BE2C (cell line): ENCODE measurements around the gene RSPH1.

Source experiments
- DNase-seq: peaks from one replicate; pipeline ENCODE4 v3.0.0-alpha.2; 2020
- H3K27me3 ChIP-seq: fragments of 250-450 bp; sonication (Bioruptor Pico); 2 replicates; pipeline ENCODE4 v1.5.1; 2020; ENCODE audit warnings: mild to moderate bottlenecking
- H3K36me3 ChIP-seq: fragments of 250-450 bp; sonication (Bioruptor Pico); 2 replicates; pipeline ENCODE4 v1.5.1; 2020; ENCODE audit warnings: mild to moderate bottlenecking
- H3K4me1 ChIP-seq: fragments of 250-450 bp; sonication (Bioruptor Pico); 2 replicates; pipeline ENCODE4 v1.5.1; 2020
- H3K4me3 ChIP-seq: 2 replicates; pipeline ENCODE4 v1.5.1; 2011; ENCODE audit warnings: low read depth, low read length
- H3K9me3 ChIP-seq: fragments of 250-450 bp; sonication (Bioruptor Pico); 2 replicates; pipeline ENCODE4 v1.5.1; 2020
- TF ChIP-seq, protein P1 (sequence below): IDR thresholded peaks from 2 replicates; pipeline ENCODE4 v1.5.1; 2012; ENCODE audit warnings: mild to moderate bottlenecking, low read depth, low read length

Gene RSPH1

DNA sequence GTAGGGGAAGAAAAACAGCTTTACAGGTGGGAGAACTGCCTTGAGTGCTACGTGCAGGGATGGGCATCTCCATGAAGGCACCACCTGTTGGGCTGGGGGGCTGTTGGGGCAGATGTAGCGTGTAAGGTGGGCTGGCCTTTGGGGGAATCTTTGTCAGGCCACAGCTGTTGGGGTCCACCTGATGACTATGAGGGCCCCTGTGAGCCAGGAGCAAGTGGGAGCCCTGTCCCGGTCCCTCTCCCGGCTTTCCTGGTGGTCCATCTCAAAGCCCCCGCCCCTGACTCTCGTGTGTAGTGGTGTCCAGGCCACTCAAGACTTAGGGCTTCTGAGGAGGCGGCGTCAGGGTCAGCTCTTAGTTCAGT is 31.1 kb upstream of the RSPH1 start:
- H3K4me1 ChIP-seq: peaks cover 17% of the 10 kb centered on the region
- no peaks in the 10 kb centered on the region for H3K9me3 ChIP-seq
- no peak overlapping the region for H3K4me3 ChIP-seq
- H3K36me3 ChIP-seq: no peaks in the 10 kb centered on the region
- H3K27me3 ChIP-seq: no peaks in the 10 kb centered on the region
- TF ChIP-seq, protein P1, sequence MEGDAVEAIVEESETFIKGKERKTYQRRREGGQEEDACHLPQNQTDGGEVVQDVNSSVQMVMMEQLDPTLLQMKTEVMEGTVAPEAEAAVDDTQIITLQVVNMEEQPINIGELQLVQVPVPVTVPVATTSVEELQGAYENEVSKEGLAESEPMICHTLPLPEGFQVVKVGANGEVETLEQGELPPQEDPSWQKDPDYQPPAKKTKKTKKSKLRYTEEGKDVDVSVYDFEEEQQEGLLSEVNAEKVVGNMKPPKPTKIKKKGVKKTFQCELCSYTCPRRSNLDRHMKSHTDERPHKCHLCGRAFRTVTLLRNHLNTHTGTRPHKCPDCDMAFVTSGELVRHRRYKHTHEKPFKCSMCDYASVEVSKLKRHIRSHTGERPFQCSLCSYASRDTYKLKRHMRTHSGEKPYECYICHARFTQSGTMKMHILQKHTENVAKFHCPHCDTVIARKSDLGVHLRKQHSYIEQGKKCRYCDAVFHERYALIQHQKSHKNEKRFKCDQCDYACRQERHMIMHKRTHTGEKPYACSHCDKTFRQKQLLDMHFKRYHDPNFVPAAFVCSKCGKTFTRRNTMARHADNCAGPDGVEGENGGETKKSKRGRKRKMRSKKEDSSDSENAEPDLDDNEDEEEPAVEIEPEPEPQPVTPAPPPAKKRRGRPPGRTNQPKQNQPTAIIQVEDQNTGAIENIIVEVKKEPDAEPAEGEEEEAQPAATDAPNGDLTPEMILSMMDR: no peak
- no peak for DNase-seq

DNA sequence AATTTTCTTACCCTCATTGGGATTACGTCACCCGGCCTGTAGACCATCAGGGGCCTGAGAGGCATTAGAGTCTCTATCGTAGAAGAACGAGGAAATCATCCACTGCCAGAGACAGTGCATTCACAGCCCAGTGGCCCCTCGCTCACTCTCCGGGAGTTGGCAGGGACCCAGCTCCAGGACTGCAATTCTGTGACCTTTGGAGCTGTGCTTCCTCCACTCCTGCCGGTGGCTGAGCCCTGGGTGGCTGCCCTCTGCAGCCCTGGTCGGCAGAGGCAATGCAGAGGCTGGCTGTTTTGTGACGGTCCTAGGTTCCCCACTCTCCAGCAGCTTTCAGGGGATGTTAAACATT is 30.3 kb upstream of the RSPH1 start:
- Histone ChIP-seq H3K36me3 (no peaks in the 10 kb centered on the region), H3K27me3 (no peaks in the 10 kb centered on the region)
- DNase-seq: peak; percentile 64

GRCh38 chr21:42525676-42526378 is 29.8 kb upstream of the RSPH1 start:
- Histone ChIP-seq H3K27me3 (no peaks in the 10 kb centered on the region), H3K9me3 (no peaks in the 10 kb centered on the region), H3K4me3 (no peak overlapping the region; the same call in 1 of the 2 replicates), H3K4me1 (peaks cover 17% of the 10 kb centered on the region), H3K36me3 (no peaks in the 10 kb centered on the region)
- TF ChIP-seq, protein P1: no peak
- no peak for DNase-seq

More for the DNA sequence above, 30.3 kb upstream of the RSPH1 start:
- no peak overlapping the region for H3K4me3 ChIP-seq
- peaks cover 17% of the 10 kb centered on the region for H3K4me1 ChIP-seq
- no peaks in the 10 kb centered on the region for H3K9me3 ChIP-seq
- TF ChIP-seq, protein P1: no peak

- Histone ChIP-seq H3K27me3 (no peaks in the 10 kb centered on the region), H3K4me1 (peaks cover 17% of the 10 kb centered on the region), H3K36me3 (no peaks in the 10 kb centered on the region), H3K9me3 (no peaks in the 10 kb centered on the region), H3K4me3 (peak overlapping the region; percentile 53)
- DNase-seq: no peak
- TF ChIP-seq, protein P1: no peak
These were observed 29.1 kb upstream of the RSPH1 start for GRCh38 chr21:42525029-42525581.

- H3K36me3 ChIP-seq: no peaks in the 10 kb centered on the region
- TF ChIP-seq, protein P1: no peak
- no peaks in the 10 kb centered on the region for H3K27me3 ChIP-seq
- H3K4me1 ChIP-seq: peaks cover 17% of the 10 kb centered on the region
- H3K9me3 ChIP-seq: no peaks in the 10 kb centered on the region
- peak overlapping the region; percentile 53 for H3K4me3 ChIP-seq
- peak; percentile 72 for DNase-seq
These were observed 28.5 kb upstream of the RSPH1 start for GRCh38 chr21:42524341-42525028.

DNA sequence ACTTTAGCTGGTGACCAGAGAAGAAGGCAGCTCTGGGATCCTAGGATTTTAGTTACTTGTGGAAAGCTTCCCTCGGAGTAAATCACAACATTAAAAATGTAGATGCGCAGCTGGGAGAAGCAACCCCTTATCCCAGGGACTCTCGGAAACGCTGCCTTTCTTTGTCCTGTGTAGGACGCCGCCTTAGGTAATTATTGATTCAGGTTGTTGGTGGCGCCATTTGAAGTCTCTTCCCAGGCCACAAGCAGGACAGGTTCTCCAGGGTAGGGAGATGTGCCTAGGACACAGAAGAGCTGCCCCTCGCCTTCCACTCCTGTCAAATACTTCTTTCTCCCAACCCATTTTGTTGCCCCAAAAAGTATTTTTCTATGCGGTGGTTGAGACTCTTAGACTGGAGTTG is 27.9 kb upstream of the RSPH1 start:
- Histone ChIP-seq H3K4me1 (peaks cover 17% of the 10 kb centered on the region), H3K27me3 (no peaks in the 10 kb centered on the region), H3K36me3 (no peaks in the 10 kb centered on the region), H3K9me3 (no peaks in the 10 kb centered on the region), H3K4me3 (no peak overlapping the region)
- DNase-seq: no peak
- TF ChIP-seq, protein P1: no peak
